G401 (cell line): Measurements from ENCODE around the gene PAPPA. TPM values are rescaled to one million over a fixed set of nuclear protein-coding genes. Genes with fewer than 3 reads are reported as not detected.

Source experiments
- DNase-seq: peaks from one replicate; pipeline ENCODE4 v3.0.0-alpha.2; 2015; ENCODE audit warnings: low spot score
- in situ Hi-C: cut with HindIII; loops from 2 replicates; pipeline ENCODE4 v1.10.0; 2016; ENCODE audit warnings: low sequenced_read_pairs, mixed read lengths
- total RNA-seq: library from RNA; depleted of rRNA; stranded (reverse); fragments of >200 nt; shearing (Covaris generic); gene quantifications from 2 replicates; pipeline ENCODE4 v1.2.3, GENCODE V29; 2014

The PAPPA gene
- total RNA-seq, 1 experiment from 2014 or later = 0.44 TPM

GRCh38 chr9:116422119-116422979, 268.8 kb downstream of the PAPPA start:
- in situ Hi-C loops = no loop called here

GRCh38 chr9:116423149-116423548, 269.6 kb downstream of the PAPPA start:
- in situ Hi-C loops = no loop called here

More at GRCh38 chr9:116422119-116422979, 268.8 kb downstream of the PAPPA start:
- DNase-seq = no peak

DNA sequence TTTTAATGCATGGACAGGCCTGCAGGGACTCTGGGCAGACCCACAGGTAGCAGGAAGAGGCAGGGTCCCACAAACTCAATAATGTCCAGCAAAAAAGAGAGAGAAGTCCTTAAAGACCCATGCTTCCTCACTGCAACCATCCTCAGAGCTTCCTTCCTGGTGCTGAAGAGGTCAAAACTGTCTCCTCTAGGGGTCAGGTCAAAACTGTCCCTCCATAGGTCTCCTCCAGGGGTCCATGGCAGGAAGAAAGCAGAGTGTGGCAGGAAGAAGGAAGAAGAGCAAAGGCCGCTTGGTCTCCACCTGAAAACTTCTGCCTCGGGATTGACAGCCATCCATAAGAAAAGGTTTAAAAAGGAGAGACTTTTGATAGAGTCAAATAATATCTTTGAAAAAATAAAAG, 271.7 kb downstream of the PAPPA start:
- in situ Hi-C loops = no loop called here
- DNase-seq = no peak

More at GRCh38 chr9:116423149-116423548, 269.6 kb downstream of the PAPPA start:
- no peak for DNase-seq

GRCh38 chr9:116430849-116431248, 277.3 kb downstream of the PAPPA start:
- in situ Hi-C loops = no loop called here
- no peak for DNase-seq

DNA sequence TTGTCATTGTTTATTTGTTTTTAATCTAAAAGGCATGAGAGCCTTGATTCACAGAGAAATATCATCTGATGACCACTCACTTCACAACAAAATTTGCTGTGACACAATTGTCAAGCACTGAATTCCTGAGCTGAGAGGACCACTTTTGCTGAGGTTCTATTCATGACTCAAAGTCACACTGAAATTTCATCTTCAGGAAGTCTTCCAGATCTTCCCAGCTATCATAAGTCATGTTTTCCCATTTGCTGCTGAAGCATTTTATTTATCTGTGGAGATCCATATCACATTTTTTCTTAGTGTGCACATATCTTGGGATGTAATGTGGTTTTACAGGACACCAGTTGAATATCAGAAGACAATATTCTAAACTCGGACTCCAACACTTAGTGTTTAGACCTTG, 278.5 kb downstream of the PAPPA start:
- DNase-seq = no peak
- in situ Hi-C loops = no loop called here

DNA sequence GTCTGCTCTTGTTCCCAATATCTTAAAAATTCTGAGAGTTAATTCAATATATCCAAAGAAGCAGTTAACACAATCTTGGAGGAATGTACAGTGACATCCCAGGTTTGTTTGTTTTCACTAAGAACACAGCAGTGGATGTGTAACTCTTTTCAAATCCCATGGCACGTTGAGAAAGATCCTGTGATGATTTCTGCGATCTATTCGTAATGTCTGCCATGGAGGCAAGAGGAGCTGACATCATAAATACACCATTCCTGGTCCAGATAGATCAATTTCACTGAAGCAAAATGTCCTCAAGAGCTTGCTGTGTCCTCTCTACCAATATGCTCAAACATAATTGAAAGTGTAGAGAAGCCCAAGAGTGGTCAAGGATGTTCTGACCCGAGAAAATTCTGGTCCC, 280.7 kb downstream of the PAPPA start:
- in situ Hi-C loops = no loop called here
- DNase-seq = no peak

GRCh38 chr9:116435706-116436105, 282.1 kb downstream of the PAPPA start:
- DNase-seq = no peak
- in situ Hi-C loops = no loop called here

GRCh38 chr9:116436121-116436520, 282.5 kb downstream of the PAPPA start:
- in situ Hi-C loops = no loop called here
- DNase-seq = no peak

GRCh38 chr9:116437411-116438370, 284.1 kb downstream of the PAPPA start:
- no peak for DNase-seq
- in situ Hi-C loops = no loop called here

DNA sequence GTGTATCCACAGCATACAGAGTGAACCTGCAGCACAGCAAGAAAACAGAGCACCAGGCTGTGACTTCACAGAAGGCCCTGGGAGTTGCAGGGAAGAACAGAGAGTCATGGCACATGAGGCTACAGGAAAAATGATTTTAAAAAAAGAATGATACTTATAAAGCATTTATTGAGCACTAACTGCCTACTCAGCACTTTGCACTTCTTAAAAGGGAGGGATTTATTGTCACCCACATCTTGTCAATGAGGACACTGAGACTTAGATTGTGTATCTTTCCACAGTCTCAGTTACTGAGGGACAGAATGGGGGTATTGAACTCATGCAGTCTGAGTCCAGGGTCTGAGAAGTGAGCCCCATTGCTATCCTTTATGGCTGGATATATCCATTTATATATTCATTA, 288.9 kb downstream of the PAPPA start:
- in situ Hi-C loops = no loop called here
- DNase-seq = no peak

DNA sequence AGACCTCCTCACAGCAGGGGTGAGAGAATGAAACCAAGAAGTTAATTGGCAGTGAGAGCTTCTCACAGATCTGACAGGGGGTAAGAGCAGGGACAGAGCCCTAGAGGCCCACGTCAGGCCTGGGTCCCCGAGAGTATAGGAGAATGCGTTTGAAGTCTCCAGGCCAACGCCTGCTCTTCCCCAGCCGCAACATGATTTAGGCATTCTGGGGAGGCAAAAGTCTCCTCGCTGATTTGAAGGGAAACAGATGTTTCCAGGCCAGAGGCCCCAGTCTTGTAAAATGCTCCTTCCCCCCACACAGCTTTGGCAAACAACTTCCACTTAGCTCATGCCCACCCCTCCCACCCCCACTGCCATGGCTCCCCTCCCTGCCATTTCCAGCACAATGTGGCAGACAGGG, 294.3 kb downstream of the PAPPA start:
- no peak for DNase-seq

DNA sequence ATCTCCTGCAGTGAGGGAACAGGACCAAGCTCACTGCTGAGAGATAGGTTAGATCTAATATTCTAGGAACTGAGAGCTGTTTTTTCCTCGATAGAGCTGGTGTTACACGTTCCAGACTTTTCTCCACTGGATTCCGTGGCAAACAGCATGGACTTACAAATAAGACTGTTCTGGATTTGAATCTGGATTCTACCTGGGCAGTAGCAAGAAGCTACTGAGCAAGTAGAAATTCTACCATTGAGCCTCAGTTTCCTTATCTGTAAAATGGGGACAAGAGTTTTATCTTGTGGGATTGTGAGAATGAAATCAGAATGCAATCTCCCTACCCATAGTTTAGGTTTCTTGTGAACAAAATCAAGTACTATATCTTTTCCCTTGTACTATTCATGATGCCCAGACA, 294.8 kb downstream of the PAPPA start:
- in situ Hi-C loops = no loop called here

More for the DNA sequence above, 294.3 kb downstream of the PAPPA start:
- in situ Hi-C loops = no loop called here

GRCh38 chr9:116449949-116450348, 296.4 kb downstream of the PAPPA start:
- in situ Hi-C loops = no loop called here
- no peak for DNase-seq

More for the DNA sequence above, 294.8 kb downstream of the PAPPA start:
- no peak for DNase-seq

DNA sequence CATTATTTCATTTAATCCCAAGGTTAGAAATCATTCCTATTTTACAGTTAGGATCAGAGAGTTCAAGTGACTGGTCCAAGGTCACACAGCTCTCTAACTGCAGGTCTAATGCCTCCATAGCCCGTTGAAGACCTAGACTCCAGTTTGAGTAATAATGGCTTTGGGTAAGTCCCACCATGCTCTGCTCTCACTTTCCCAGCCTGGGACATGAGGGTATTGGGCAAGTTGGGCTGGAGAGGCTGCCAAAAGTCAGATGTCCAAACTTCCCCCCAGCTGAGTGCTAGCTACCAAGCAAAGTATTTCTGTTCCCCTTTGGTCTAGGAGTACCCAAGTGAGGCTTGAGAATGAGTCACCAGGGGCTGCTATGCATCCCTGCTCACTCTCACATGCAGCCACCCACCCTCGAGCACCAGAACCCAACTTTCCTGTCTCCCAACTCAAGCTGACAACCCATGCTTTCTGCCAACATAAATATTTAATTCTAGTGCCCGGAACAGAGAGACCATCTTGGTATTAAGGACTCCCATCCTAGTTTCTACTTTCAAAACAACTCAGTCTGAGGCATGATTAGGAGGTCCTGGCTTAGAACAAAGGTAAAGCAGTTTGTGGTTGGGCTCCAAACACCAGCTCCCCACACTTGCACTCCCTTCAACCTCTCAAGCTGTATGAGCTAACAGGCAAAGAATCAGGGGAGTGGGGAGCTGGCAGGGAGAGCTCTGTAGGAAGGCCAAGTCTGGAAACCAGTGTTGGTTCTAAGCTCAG, 297.0 kb downstream of the PAPPA start:
- in situ Hi-C loops = no loop called here
- DNase-seq = no peak

GRCh38 chr9:116451500-116452115, 298.0 kb downstream of the PAPPA start:
- in situ Hi-C loops = no loop called here
- no peak for DNase-seq
